B cell (primary cell): Measurements from ENCODE around the gene HOXA10. TPM values are rescaled to one million over a fixed set of nuclear protein-coding genes. Genes with fewer than 3 reads are reported as not detected.

ENCODE experiments used
- ATAC-seq: fragments of 200-7000 bp; cut with Tn5 transposase; one replicate; pipeline ENCODE4 v1.10.0; 2021; ENCODE audit warnings: low read depth, mild to moderate bottlenecking, moderate number of reproducible peaks, moderate library complexity
- CTCF ChIA-PET: fragments of 350-600 bp; sonication (Branson Sonifier 250); formaldehyde crosslinking; loops from one replicate; lab custom pipeline; 2021; ENCODE audit warnings: antibody characterized with exemption, inconsistent platforms; lab: Charles Lee
- POLR2A ChIA-PET: fragments of 350-600 bp; sonication (Branson Sonifier 250); formaldehyde crosslinking; loops from one replicate; lab custom pipeline; 2021; ENCODE audit warnings: antibody characterized with exemption; lab: Charles Lee
- DNase-seq: peaks from one replicate; pipeline ENCODE4 v3.0.0; 2013
- H2AFZ ChIP-seq: 2 replicates; pipeline ENCODE4 v1.6.1; 2012; ENCODE audit warnings: mild to moderate bottlenecking, low read depth, low read length; ENCODE audit not compliant: insufficient read depth, poor library complexity, severe bottlenecking
- H3K27ac ChIP-seq, 2 donors: 1 replicate in 1 of 2; 2 replicates in 1 of 2; pipeline ENCODE4 v1.5.1; 2012 to 2013; ENCODE audit warnings: low read length in 2 of 2, mild to moderate bottlenecking in 2 of 2, moderate library complexity in 1 of 2
- H3K27me3 ChIP-seq, 4 experiments: fragments of 200-600 bp in 1 of 4; sonication (generic) in 1 of 4; replicated peaks in 1 of 4; 1 replicate in 2 of 4; 2 replicates in 2 of 4; pipeline versions ENCODE4 v1.6.1 to v1.7.0; 2013 to 2016; ENCODE audit warnings: low read length in 3 of 4, mild to moderate bottlenecking in 2 of 4, mixed read lengths in 1 of 4, moderate library complexity in 1 of 4; ENCODE audit not compliant: insufficient read depth in 4 of 4, control insufficient read depth in 3 of 4; ENCODE audit errors: control extremely low read depth in 1 of 4
- H3K36me3 ChIP-seq, 2 experiments: replicated peaks in 1 of 2; 1 replicate in 1 of 2; 2 replicates in 1 of 2; pipeline versions ENCODE4 v1.6.1 to v1.7.1; 2013; ENCODE audit warnings: low read length in 1 of 2; ENCODE audit not compliant: insufficient read depth in 2 of 2, control insufficient read depth in 1 of 2; ENCODE audit errors: control extremely low read depth in 1 of 2, extremely low read depth in 1 of 2
- H3K4me1 ChIP-seq, 2 donors: fragments of 200-600 bp in 1 of 2; sonication (generic) in 1 of 2; 1 replicate in 1 of 2; 2 replicates in 1 of 2; pipeline versions ENCODE4 v1.5.1 to v1.6.1; 2013 to 2017; ENCODE audit warnings: low read length in 2 of 2; ENCODE audit not compliant: control insufficient read depth in 2 of 2, insufficient read depth in 2 of 2
- H3K4me2 ChIP-seq: replicated peaks from 2 replicates; pipeline ENCODE3; 2012; ENCODE audit warnings: mild to moderate bottlenecking, low read depth, low read length; ENCODE audit not compliant: poor library complexity, severe bottlenecking
- H3K4me3 ChIP-seq, 5 experiments: fragments of 200-600 bp in 1 of 5; sonication (generic) in 1 of 5; 1 replicate in 3 of 5; 2 replicates in 2 of 5; pipeline versions ENCODE4 v1.5.1 to v1.7.0; 2011 to 2016; ENCODE audit warnings: low read length in 4 of 5, mild to moderate bottlenecking in 4 of 5, low read depth in 2 of 5, control low read depth in 1 of 5, moderate library complexity in 1 of 5; ENCODE audit not compliant: insufficient read depth in 1 of 5; ENCODE audit errors: control extremely low read depth in 1 of 5, extremely low read depth in 1 of 5
- H3K79me2 ChIP-seq: fragments of 200-600 bp; sonication (generic); one replicate; pipeline ENCODE4 v1.6.0; 2016; ENCODE audit warnings: low read length; ENCODE audit not compliant: control insufficient read depth, insufficient read depth
- H3K9ac ChIP-seq: fragments of 200-600 bp; sonication (generic); 2 replicates; pipeline ENCODE4 v1.6.1; 2017; ENCODE audit warnings: mild to moderate bottlenecking, low read length, moderate library complexity
- H3K9me3 ChIP-seq, 3 donors: one replicate each; pipeline versions ENCODE4 v1.6.1 to v1.7.1; 2013; ENCODE audit warnings: low read length in 2 of 3; ENCODE audit not compliant: control insufficient read depth in 2 of 3, insufficient read depth in 1 of 3; ENCODE audit errors: control extremely low read depth in 1 of 3
- H4K20me1 ChIP-seq: 2 replicates; pipeline ENCODE4 v1.6.0; 2012; ENCODE audit warnings: mild to moderate bottlenecking, low read length; ENCODE audit not compliant: insufficient read depth, control insufficient read depth, poor library complexity, severe bottlenecking
- H3K27ac Mint-ChIP-seq: one replicate; pipeline ENCODE4 v1.8.0; 2021; ENCODE audit warnings: mixed read lengths
- H3K27me3 Mint-ChIP-seq: one replicate; pipeline ENCODE4 v1.8.0; 2021; ENCODE audit warnings: mixed read lengths
- H3K4me1 Mint-ChIP-seq: one replicate; pipeline ENCODE4 v1.8.0; 2021; ENCODE audit warnings: mixed read lengths
- H3K4me3 Mint-ChIP-seq: one replicate; pipeline ENCODE4 v1.8.0; 2021; ENCODE audit warnings: mixed read lengths
- H3K9me3 Mint-ChIP-seq: one replicate; pipeline ENCODE4 v1.8.0; 2022; ENCODE audit warnings: mixed read lengths; ENCODE audit not compliant: insufficient read depth
- EZH2 ChIP-seq: IDR thresholded peaks from 2 replicates; pipeline ENCODE4 v1.6.1; 2012; ENCODE audit warnings: borderline replicate concordance, low read depth, mild to moderate bottlenecking, moderate library complexity, low read length; ENCODE audit not compliant: insufficient read depth, poor library complexity, severe bottlenecking
- WGBS: methylation state at CpG from one replicate; pipeline ENCODE4 v1.1.5; 2013; ENCODE audit warnings: missing lambda C conversion rate; ENCODE audit not compliant: insufficient coverage; 5-methylcytosine and 5-hydroxymethylcytosine counted together
- intact Hi-C: fragments of 100-400 bp; cut with micrococcal nuclease; formaldehyde crosslinking; loops from one replicate; pipeline ENCODE4 v1.10.0; 2022
- polyA plus RNA-seq: library from polyadenylated mRNA; depleted of rRNA; stranded (reverse); fragments of >200 nt; gene quantifications from 2 replicates; pipeline ENCODE4 v1.2.3, GENCODE V29; 2012
- total RNA-seq, 2 donors: library from RNA; stranded (reverse); fragments of 120-200 nt in 1 of 2; gene quantifications; 1 replicate in 1 of 2; 2 replicates in 1 of 2; pipeline versions ENCODE4 v1.2.3 to v1.2.4, GENCODE V29; 2013 to 2022
- TF ChIP-seq, protein P1 (sequence below): fragments of 200-600 bp; IDR thresholded peaks from one replicate; pipeline ENCODE4 v1.8.0; 2022; ENCODE audit warnings: antibody characterized with exemption, mild to moderate bottlenecking

Gene HOXA10
- total and polyA plus RNA-seq, 2 donors (not counting 1 experiment from before 2014, with no cell fraction given) = not detected

DNA sequence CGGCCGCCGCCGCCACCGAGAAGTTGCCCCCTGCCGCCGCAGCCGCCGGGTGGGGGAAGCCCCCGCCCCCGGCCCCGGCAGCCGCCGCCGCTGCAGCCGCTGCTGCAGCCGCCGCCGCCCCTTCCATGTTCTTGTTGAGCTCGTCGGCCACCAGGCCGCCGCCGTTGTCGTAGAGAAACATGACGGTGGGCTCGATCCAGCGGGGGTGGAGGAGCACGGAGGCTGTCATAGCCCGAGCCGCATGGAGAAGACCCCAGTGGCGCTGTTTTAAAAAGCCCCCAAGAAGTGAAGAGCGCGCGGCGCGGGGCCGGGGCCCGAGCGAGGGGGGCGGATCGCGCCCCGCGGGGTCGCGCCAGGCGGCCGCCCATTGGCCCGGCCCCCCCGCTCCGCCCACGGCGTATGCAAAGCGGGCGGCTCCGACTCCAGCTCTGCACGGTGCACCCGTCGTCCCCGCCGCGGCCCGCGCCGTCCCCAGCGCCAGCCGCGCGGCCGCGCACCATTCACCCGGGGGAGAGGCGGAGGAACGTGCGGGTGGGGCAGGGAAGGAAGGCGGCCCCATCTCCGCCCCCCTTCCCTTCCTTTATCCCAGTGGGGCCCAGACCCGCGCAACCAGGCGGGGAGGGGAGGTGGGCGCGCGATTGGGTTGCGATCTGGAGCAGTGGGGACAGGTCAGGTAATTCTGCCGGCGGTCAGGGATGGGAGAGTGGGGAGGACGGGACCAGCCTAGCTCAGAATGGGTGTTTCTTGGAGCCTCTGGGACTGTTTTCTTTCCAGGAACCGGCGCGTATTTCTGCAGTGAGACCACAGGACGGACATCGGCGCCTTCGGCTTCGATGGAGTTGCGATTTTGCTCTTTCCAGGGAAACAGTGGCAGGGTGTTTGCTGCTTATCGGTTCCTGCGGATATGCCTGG lies 26.0 kb upstream of the HOXA10 start, which contains the start of gene HOXA13:
Gene HOXA13, minus strand, starts transcription at position 243 of the 912 bp plus-strand sequence. Its CDS starts 14 bp downstream, at position 229.
- Histone ChIP-seq H3K27ac (no peak within 1 kb of the TSS), H2AFZ (peak within 1 kb of the TSS; percentile 38), H4K20me1 (no peaks in the 10 kb centered on the region), H3K4me2 (peak within 1 kb of the TSS; percentile 78), H3K4me1 (peaks cover 42 to 66% of the 10 kb centered on the region in 2 donors), H3K79me2 (no peaks in the 10 kb centered on the region), H3K4me3 (peak within 1 kb of the TSS in 4 of 5 experiments; percentile 13 to 48 (median 39)), H3K36me3 (no peaks in the 10 kb centered on the region), H3K9me3 (peaks cover 0 to 50% (median 2%) of the 10 kb centered on the region in 3 donors), H3K9ac (peak within 1 kb of the TSS; percentile 21), H3K27me3 (peaks cover 3 to 84% (median 83%) of the 10 kb centered on the region in 4 experiments)
- ATAC-seq (peak; percentile 73), DNase-seq (peak; percentile 53)
- CTCF ChIA-PET = interaction anchor here (0.5 to 2.5 kb wide), 8 partner anchors 8 to 1307 kb away, joined by 3 to 11 read pairs (median 6); partner anchors contain the start of genes HOXA11 and HOXA6
- Mint-ChIP-seq H3K9me3 (no peaks in the 10 kb centered on the region), H3K4me1 (peaks cover 39% of the 10 kb centered on the region), H3K27ac (peak within 1 kb of the TSS; percentile 63), H3K4me3 (peak within 1 kb of the TSS; percentile 91), H3K27me3 (peaks cover 80% of the 10 kb centered on the region)
- 3% methylated on average over 99 of the region's 99 CpGs for WGBS
- intact Hi-C loops = loop anchor here (2.0 to 10.0 kb wide), 4 partner anchors 39 to 1212 kb away; partner anchors contain the start of genes CREB5 and EVX1
- TF ChIP-seq EZH2 = peak; percentile 99
- TF ChIP-seq, protein P1, sequence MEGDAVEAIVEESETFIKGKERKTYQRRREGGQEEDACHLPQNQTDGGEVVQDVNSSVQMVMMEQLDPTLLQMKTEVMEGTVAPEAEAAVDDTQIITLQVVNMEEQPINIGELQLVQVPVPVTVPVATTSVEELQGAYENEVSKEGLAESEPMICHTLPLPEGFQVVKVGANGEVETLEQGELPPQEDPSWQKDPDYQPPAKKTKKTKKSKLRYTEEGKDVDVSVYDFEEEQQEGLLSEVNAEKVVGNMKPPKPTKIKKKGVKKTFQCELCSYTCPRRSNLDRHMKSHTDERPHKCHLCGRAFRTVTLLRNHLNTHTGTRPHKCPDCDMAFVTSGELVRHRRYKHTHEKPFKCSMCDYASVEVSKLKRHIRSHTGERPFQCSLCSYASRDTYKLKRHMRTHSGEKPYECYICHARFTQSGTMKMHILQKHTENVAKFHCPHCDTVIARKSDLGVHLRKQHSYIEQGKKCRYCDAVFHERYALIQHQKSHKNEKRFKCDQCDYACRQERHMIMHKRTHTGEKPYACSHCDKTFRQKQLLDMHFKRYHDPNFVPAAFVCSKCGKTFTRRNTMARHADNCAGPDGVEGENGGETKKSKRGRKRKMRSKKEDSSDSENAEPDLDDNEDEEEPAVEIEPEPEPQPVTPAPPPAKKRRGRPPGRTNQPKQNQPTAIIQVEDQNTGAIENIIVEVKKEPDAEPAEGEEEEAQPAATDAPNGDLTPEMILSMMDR = no peak
- POLR2A ChIA-PET = no interaction called here
